ENCODE measurements around the gene GNAT2.

Gene GNAT2

GRCh38 chr1:109629372-109630030 is 10.1 kb upstream of the GNAT2 start:
- Mint-ChIP-seq H3K9me3 (no peaks in the 10 kb centered on the region), H3K4me3 (no peak overlapping the region), H3K27me3 (no peaks in the 10 kb centered on the region), H3K36me3 (ENCODE audit: insufficient read depth) (peaks cover 58% of the 10 kb centered on the region), H3K27ac (peak overlapping the region in 1 of 2 donors; percentile 90), H3K4me1 (ENCODE audit: low read depth in 2 of 2) (peaks cover 2 to 17% of the 10 kb centered on the region in 2 donors)
- DNase-seq = no peak
- ATAC-seq (replicated peaks) = no peak

GRCh38 chr1:109628540-109629321 is 9.3 kb upstream of the GNAT2 start:
- ATAC-seq (replicated peaks) = no peak
- peak overlapping the region in 1 of 2 donors; percentile 90 for H3K27ac Mint-ChIP-seq

GRCh38 chr1:109627692-109628399 is 8.4 kb upstream of the GNAT2 start:
- H3K9me3 Mint-ChIP-seq = no peaks in the 10 kb centered on the region
- H3K27ac Mint-ChIP-seq = peak overlapping the region; percentile 17 to 76
- H3K4me3 Mint-ChIP-seq = peak overlapping the region in 1 of 2 donors; percentile 12
- no peaks in the 10 kb centered on the region for H3K27me3 Mint-ChIP-seq
- DNase-seq = no peak
- ATAC-seq (replicated peaks) = no peak
- peaks cover 8 to 27% of the 10 kb centered on the region in 2 donors for H3K4me1 Mint-ChIP-seq (ENCODE audit: low read depth in 2 of 2)
- peaks cover 63% of the 10 kb centered on the region for H3K36me3 Mint-ChIP-seq (ENCODE audit: insufficient read depth)

More at GRCh38 chr1:109628540-109629321, 9.3 kb upstream of the GNAT2 start:
- Mint-ChIP-seq H3K27me3 (no peaks in the 10 kb centered on the region), H3K36me3 (ENCODE audit: insufficient read depth) (peaks cover 61% of the 10 kb centered on the region), H3K4me1 (ENCODE audit: low read depth in 2 of 2) (peaks cover 2 to 22% of the 10 kb centered on the region in 2 donors), H3K9me3 (no peaks in the 10 kb centered on the region), H3K4me3 (peak overlapping the region in 1 of 2 donors; percentile 12)
- DNase-seq = no peak

GRCh38 chr1:109626682-109627408 is 7.4 kb upstream of the GNAT2 start:
- no peak for DNase-seq
- no peaks in the 10 kb centered on the region for H3K27me3 Mint-ChIP-seq
- H3K9me3 Mint-ChIP-seq = no peaks in the 10 kb centered on the region
- H3K36me3 Mint-ChIP-seq (ENCODE audit: insufficient read depth) = peaks cover 56% of the 10 kb centered on the region
- peak overlapping the region in 1 of 2 donors; percentile 84 for H3K27ac Mint-ChIP-seq
- H3K4me3 Mint-ChIP-seq = no peak overlapping the region
- peaks cover 18 to 37% of the 10 kb centered on the region in 2 donors for H3K4me1 Mint-ChIP-seq (ENCODE audit: low read depth in 2 of 2)
- ATAC-seq (replicated peaks) = no peak

- ATAC-seq (replicated peaks) (no peak), DNase-seq (no peak)
- Mint-ChIP-seq H3K27ac (peak overlapping the region in 1 of 2 donors; percentile 84), H3K36me3 (ENCODE audit: insufficient read depth) (peaks cover 55% of the 10 kb centered on the region), H3K27me3 (no peaks in the 10 kb centered on the region), H3K4me3 (no peak overlapping the region), H3K4me1 (ENCODE audit: low read depth in 2 of 2) (peaks cover 25 to 43% of the 10 kb centered on the region in 2 donors), H3K9me3 (no peaks in the 10 kb centered on the region)
Observed at GRCh38 chr1:109625601-109626560, 6.5 kb upstream of the GNAT2 start.

- peaks cover 27 to 46% of the 10 kb centered on the region in 2 donors for H3K4me1 Mint-ChIP-seq (ENCODE audit: low read depth in 2 of 2)
- no peak overlapping the region for H3K4me3 Mint-ChIP-seq
- no peak for ATAC-seq (replicated peaks)
- DNase-seq = no peak
- no peaks in the 10 kb centered on the region for H3K27me3 Mint-ChIP-seq
- peaks cover 61% of the 10 kb centered on the region for H3K36me3 Mint-ChIP-seq (ENCODE audit: insufficient read depth)
- H3K27ac Mint-ChIP-seq = peak overlapping the region in 1 of 2 donors; percentile 84
- no peaks in the 10 kb centered on the region for H3K9me3 Mint-ChIP-seq
Observed at GRCh38 chr1:109625176-109625575, 5.8 kb upstream of the GNAT2 start.

- no peaks in the 10 kb centered on the region for H3K27me3 Mint-ChIP-seq
- H3K4me3 Mint-ChIP-seq = peak overlapping the region in 1 of 2 donors; percentile 90
- peaks cover 33 to 50% of the 10 kb centered on the region in 2 donors for H3K4me1 Mint-ChIP-seq (ENCODE audit: low read depth in 2 of 2)
- DNase-seq (no peak), ATAC-seq (replicated peaks) (no peak)
- peaks cover 62% of the 10 kb centered on the region for H3K36me3 Mint-ChIP-seq (ENCODE audit: insufficient read depth)
- H3K9me3 Mint-ChIP-seq = no peaks in the 10 kb centered on the region
- H3K27ac Mint-ChIP-seq = peak overlapping the region; percentile 84 to 97
Observed at GRCh38 chr1:109624201-109625010, 5.0 kb upstream of the GNAT2 start.

- no peaks in the 10 kb centered on the region for H3K9me3 Mint-ChIP-seq
- peaks cover 58% of the 10 kb centered on the region for H3K36me3 Mint-ChIP-seq (ENCODE audit: insufficient read depth)
- H3K4me1 Mint-ChIP-seq (ENCODE audit: low read depth in 2 of 2) = peaks cover 40 to 55% of the 10 kb centered on the region in 2 donors
- peak overlapping the region; percentile 40 to 90 for H3K4me3 Mint-ChIP-seq
- H3K27ac Mint-ChIP-seq = peak overlapping the region; percentile 84 to 97
- DNase-seq = no peak
- no peaks in the 10 kb centered on the region for H3K27me3 Mint-ChIP-seq
- no peak for ATAC-seq (replicated peaks)
Observed at GRCh38 chr1:109623601-109624161, 4.3 kb upstream of the GNAT2 start.

GRCh38 chr1:109622895-109623294 is 3.5 kb upstream of the GNAT2 start:
- H3K36me3 Mint-ChIP-seq (ENCODE audit: insufficient read depth) = peaks cover 50% of the 10 kb centered on the region
- H3K9me3 Mint-ChIP-seq = no peaks in the 10 kb centered on the region
- H3K4me1 Mint-ChIP-seq (ENCODE audit: low read depth in 2 of 2) = peaks cover 44 to 60% of the 10 kb centered on the region in 2 donors
- DNase-seq (no peak), ATAC-seq (replicated peaks) (no peak)
- peak overlapping the region; percentile 84 to 97 for H3K27ac Mint-ChIP-seq
- peak overlapping the region in 1 of 2 donors; percentile 90 for H3K4me3 Mint-ChIP-seq
- H3K27me3 Mint-ChIP-seq = no peaks in the 10 kb centered on the region

GRCh38 chr1:109622137-109622892 is 2.9 kb upstream of the GNAT2 start:
- no peaks in the 10 kb centered on the region for H3K9me3 Mint-ChIP-seq
- H3K4me1 Mint-ChIP-seq (ENCODE audit: low read depth in 2 of 2) = peaks cover 44 to 62% of the 10 kb centered on the region in 2 donors
- peak overlapping the region; percentile 96 to 97 for H3K27ac Mint-ChIP-seq
- H3K27me3 Mint-ChIP-seq = no peaks in the 10 kb centered on the region
- DNase-seq (no peak), ATAC-seq (replicated peaks) (no peak)
- H3K4me3 Mint-ChIP-seq = peak overlapping the region; percentile 90 to 93
- peaks cover 48% of the 10 kb centered on the region for H3K36me3 Mint-ChIP-seq (ENCODE audit: insufficient read depth)
